Hepatocyte (in vitro differentiated cells): ENCODE measurements around the gene RFXAP. TPM values are rescaled to one million over a fixed set of nuclear protein-coding genes. Genes with fewer than 3 reads are reported as not detected.

Experiments used
- DNase-seq: peaks from one replicate; pipeline ENCODE4 v3.0.0-alpha.2; 2016; ENCODE audit warnings: low spot score
- H2AFZ ChIP-seq: fragments of 200-600 bp; sonication (generic); 2 replicates; pipeline ENCODE4 v1.6.0; 2016; ENCODE audit warnings: antibody characterized with exemption, mild to moderate bottlenecking
- H3K27ac ChIP-seq: fragments of 200-600 bp; sonication (generic); 2 replicates; pipeline ENCODE4 v1.5.1; 2016; ENCODE audit warnings: mild to moderate bottlenecking
- H3K27me3 ChIP-seq: fragments of 200-600 bp; sonication (generic); 2 replicates; pipeline ENCODE4 v1.6.1; 2016
- H3K36me3 ChIP-seq: fragments of 200-600 bp; sonication (generic); replicated peaks from 2 replicates; pipeline ENCODE4 v1.5.1; 2016; ENCODE audit warnings: low read depth; ENCODE audit not compliant: insufficient read depth
- H3K4me1 ChIP-seq: fragments of 200-600 bp; sonication (generic); 2 replicates; pipeline ENCODE4 v1.5.1; 2016; ENCODE audit warnings: mild to moderate bottlenecking, moderate library complexity; ENCODE audit not compliant: insufficient read depth
- H3K4me2 ChIP-seq: fragments of 200-600 bp; sonication (generic); 2 replicates; pipeline ENCODE4 v1.6.0; 2016
- H3K4me3 ChIP-seq: fragments of 200-600 bp; sonication (generic); 2 replicates; pipeline ENCODE4 v1.5.1; 2016; ENCODE audit warnings: mild to moderate bottlenecking
- H3K79me2 ChIP-seq: fragments of 200-600 bp; sonication (generic); 2 replicates; pipeline ENCODE4 v1.6.0; 2017; ENCODE audit warnings: mild to moderate bottlenecking
- H3K9me2 ChIP-seq: fragments of 200-600 bp; sonication (generic); replicated peaks from 2 replicates; pipeline ENCODE4 v1.6.0; 2017; ENCODE audit warnings: mild to moderate bottlenecking; ENCODE audit not compliant: insufficient read depth
- H3K9me3 ChIP-seq: fragments of 200-600 bp; sonication (generic); 2 replicates; pipeline ENCODE4 v1.5.1; 2016; ENCODE audit warnings: low read depth, mild to moderate bottlenecking
- H4K20me1 ChIP-seq: fragments of 200-600 bp; sonication (generic); 2 replicates; pipeline ENCODE4 v1.6.0; 2016; ENCODE audit warnings: mild to moderate bottlenecking; ENCODE audit not compliant: insufficient read depth, poor library complexity, severe bottlenecking
- CTCF ChIP-seq: fragments of 200-600 bp; sonication (generic); IDR thresholded peaks from 2 replicates; pipeline ENCODE4 v1.5.1; 2016; ENCODE audit warnings: antibody characterized with exemption, mild to moderate bottlenecking; ENCODE audit not compliant: poor library complexity
- EZH2 ChIP-seq: fragments of 200-600 bp; sonication (generic); IDR thresholded peaks from 2 replicates; pipeline ENCODE4 v1.6.1; 2016; ENCODE audit warnings: antibody characterized with exemption, mild to moderate bottlenecking, borderline replicate concordance
- EZH2phosphoT487 ChIP-seq: fragments of 200-600 bp; sonication (generic); IDR thresholded peaks from one replicate; pipeline ENCODE4 v1.6.1; 2018; ENCODE audit warnings: antibody characterized with exemption, mild to moderate bottlenecking, low read depth, moderate library complexity; ENCODE audit not compliant: unreplicated experiment, severe bottlenecking
- WGBS: methylation state at CpG from one replicate; pipeline ENCODE4 v1.1.6; 2016; ENCODE audit warnings: low lambda C conversion rate; ENCODE audit errors: missing lambda C conversion rate; 5-methylcytosine and 5-hydroxymethylcytosine counted together
- polyA plus RNA-seq: library from polyadenylated mRNA; unstranded; fragments of >200 nt; fragmentation: Nextera tagmentation; extraction: Ambion mirVana; gene quantifications from 2 replicates; pipeline ENCODE4 v1.2.1, GENCODE V29; 2016
- total RNA-seq: library from RNA; depleted of rRNA; stranded (reverse); fragments of >200 nt; gene quantifications from 2 replicates; pipeline ENCODE4 v1.2.3, GENCODE V29; 2014

Gene RFXAP
- total and polyA plus RNA-seq, 2 experiments from 2014 or later: 2.9 to 5.8 TPM

GRCh38 chr13:36872621-36873020 lies 53.6 kb downstream of the RFXAP start:
- no peaks in the 10 kb centered on the region for H4K20me1 ChIP-seq
- WGBS: 80% methylated on average over 10 of the region's 10 CpGs
- H3K36me3 ChIP-seq: no peaks in the 10 kb centered on the region
- no peaks in the 10 kb centered on the region for H3K4me1 ChIP-seq
- no peaks in the 10 kb centered on the region for H3K79me2 ChIP-seq
- H3K9me2 ChIP-seq: no peaks in the 10 kb centered on the region
- H2AFZ ChIP-seq: no peak overlapping the region
- H3K27ac ChIP-seq: no peak overlapping the region
- H3K4me2 ChIP-seq: no peak overlapping the region
- DNase-seq: no peak
- no peaks in the 10 kb centered on the region for H3K27me3 ChIP-seq
- H3K9me3 ChIP-seq: no peaks in the 10 kb centered on the region
- TF ChIP-seq CTCF: no peak
- TF ChIP-seq EZH2: no peak
- TF ChIP-seq EZH2phosphoT487: no peak
- H3K4me3 ChIP-seq: no peak overlapping the region

GRCh38 chr13:36875431-36875830 lies 56.4 kb downstream of the RFXAP start:
- no peaks in the 10 kb centered on the region for H3K9me3 ChIP-seq
- H3K9me2 ChIP-seq: no peaks in the 10 kb centered on the region
- no peak overlapping the region for H3K4me2 ChIP-seq
- no peak overlapping the region for H3K27ac ChIP-seq
- H3K27me3 ChIP-seq: no peaks in the 10 kb centered on the region
- no peak for DNase-seq
- no peaks in the 10 kb centered on the region for H3K36me3 ChIP-seq
- no peak overlapping the region for H3K4me3 ChIP-seq
- H2AFZ ChIP-seq: no peak overlapping the region
- no peaks in the 10 kb centered on the region for H3K79me2 ChIP-seq
- 86% methylated on average over 4 of the region's 4 CpGs for WGBS
- TF ChIP-seq EZH2phosphoT487: no peak
- TF ChIP-seq EZH2: no peak
- no peak for TF ChIP-seq CTCF
- H3K4me1 ChIP-seq: no peaks in the 10 kb centered on the region
- no peaks in the 10 kb centered on the region for H4K20me1 ChIP-seq

DNA sequence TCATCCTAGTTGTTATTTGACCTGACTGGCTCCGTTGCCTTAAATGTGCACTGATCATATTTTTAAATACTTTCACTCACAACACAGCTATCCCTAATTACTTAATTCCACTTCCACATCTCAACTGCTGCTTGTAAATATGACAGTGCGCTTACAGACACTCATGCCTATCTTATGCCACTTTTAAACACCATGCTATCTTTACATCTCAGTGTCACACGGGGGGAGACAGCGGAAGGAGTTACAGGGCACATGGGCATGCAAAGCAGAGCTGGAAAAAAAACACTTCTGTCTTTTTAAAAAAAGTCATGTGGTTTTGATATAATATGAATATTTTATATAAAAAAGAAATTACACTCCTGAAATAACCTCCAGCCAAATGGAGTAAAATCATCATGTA lies 56.9 kb downstream of the RFXAP start:
- no peak overlapping the region for H3K4me3 ChIP-seq
- no peaks in the 10 kb centered on the region for H3K9me2 ChIP-seq
- no peak overlapping the region for H3K4me2 ChIP-seq
- no peaks in the 10 kb centered on the region for H3K4me1 ChIP-seq
- no peaks in the 10 kb centered on the region for H4K20me1 ChIP-seq
- H3K27me3 ChIP-seq: no peaks in the 10 kb centered on the region
- no peaks in the 10 kb centered on the region for H3K79me2 ChIP-seq
- no peak for TF ChIP-seq EZH2phosphoT487
- no peak for TF ChIP-seq CTCF
- TF ChIP-seq EZH2: no peak
- H3K36me3 ChIP-seq: no peaks in the 10 kb centered on the region
- no peak for DNase-seq
- H3K9me3 ChIP-seq: no peaks in the 10 kb centered on the region
- 71% methylated on average over 4 of the region's 4 CpGs for WGBS
- no peak overlapping the region for H3K27ac ChIP-seq
- no peak overlapping the region for H2AFZ ChIP-seq

Other genes starting within 250 kb of the RFXAP start
- 0.56 TPM in 1 of 2 replicates, not detected in the other for gene SERTM1, start 145.2 kb upstream of the RFXAP start, total RNA-seq
- gene SERTM1, start 145.2 kb upstream of the RFXAP start, polyA plus RNA-seq: 0.57 and 0.70 TPM in 2 replicates
- gene SMAD9, start 101.0 kb downstream of the RFXAP start, total RNA-seq: 5.8 and 6.6 TPM in 2 replicates
- 3.2 and 4.1 TPM in 2 replicates for gene SMAD9, start 101.0 kb downstream of the RFXAP start, polyA plus RNA-seq
- 66.2 and 69.9 TPM in 2 replicates for gene ALG5, start 180.1 kb downstream of the RFXAP start, total RNA-seq
- gene ALG5, start 180.1 kb downstream of the RFXAP start, polyA plus RNA-seq: 99.4 and 100 TPM in 2 replicates
- 31.8 and 35.6 TPM in 2 replicates for gene EXOSC8, start 181.6 kb downstream of the RFXAP start, total RNA-seq
- gene EXOSC8, start 181.6 kb downstream of the RFXAP start, polyA plus RNA-seq: 61.1 and 61.3 TPM in 2 replicates
- gene SUPT20H, start 240.5 kb downstream of the RFXAP start, total RNA-seq: 49.8 and 58.3 TPM in 2 replicates
- gene SUPT20H, start 240.5 kb downstream of the RFXAP start, polyA plus RNA-seq: 45.4 and 47.5 TPM in 2 replicates